HG03460 (cell line): ENCODE data around the gene MYO7B.

Experiments
- ATAC-seq: cut with Tn5 transposase; IDR thresholded peaks from one replicate; pipeline ENCODE4 v1.9.1; 2021; ENCODE audit not compliant: unreplicated experiment

Gene MYO7B

GRCh38 chr2:127623388-127624319, 88.2 kb downstream of the MYO7B start:
- no peak for ATAC-seq

- no peak for ATAC-seq
These were observed 88.9 kb downstream of the MYO7B start for GRCh38 chr2:127624320-127624755.

- no peak for ATAC-seq
These were observed 89.5 kb downstream of the MYO7B start for GRCh38 chr2:127624756-127625571.

- ATAC-seq, result no peak
These were observed 90.1 kb downstream of the MYO7B start for GRCh38 chr2:127625572-127625951.

- ATAC-seq, result no peak
These were observed 90.7 kb downstream of the MYO7B start for GRCh38 chr2:127626175-127626574.

GRCh38 chr2:127626917-127627739, 91.6 kb downstream of the MYO7B start:
- ATAC-seq, result no peak

- ATAC-seq, result no peak
These were observed 92.5 kb downstream of the MYO7B start for GRCh38 chr2:127627740-127628571.

GRCh38 chr2:127628767-127629614, 93.5 kb downstream of the MYO7B start:
- ATAC-seq, result no peak

GRCh38 chr2:127629637-127630036, 94.2 kb downstream of the MYO7B start:
- ATAC-seq, result no peak

GRCh38 chr2:127630096-127630863, 94.8 kb downstream of the MYO7B start:
- no peak for ATAC-seq

- ATAC-seq, result no peak
These were observed 95.5 kb downstream of the MYO7B start for GRCh38 chr2:127630864-127631540.

- no peak for ATAC-seq
These were observed 96.1 kb downstream of the MYO7B start for GRCh38 chr2:127631541-127631996.

GRCh38 chr2:127631997-127632581, 96.6 kb downstream of the MYO7B start:
- no peak for ATAC-seq

GRCh38 chr2:127632592-127633489, 97.4 kb downstream of the MYO7B start:
- ATAC-seq, result no peak

- ATAC-seq, result no peak
These were observed 98.1 kb downstream of the MYO7B start for GRCh38 chr2:127633556-127634065.

GRCh38 chr2:127634066-127634617, 98.7 kb downstream of the MYO7B start:
- ATAC-seq, result no peak
